IMR-90 (cell line): ENCODE data around the gene LRRC7. TPM values are rescaled to one million over a fixed set of nuclear protein-coding genes. Genes with fewer than 3 reads are reported as not detected.

ENCODE experiments used
- ATAC-seq: fragments of 200-7000 bp; cut with Tn5 transposase; 2 replicates; pipeline ENCODE4 v1.9.1; 2020; ENCODE audit warnings: low read depth, mild to moderate bottlenecking, moderate library complexity
- BruUV-seq: library from RNA; stranded (reverse); fragments of 400-500 nt; replicated peaks from 2 replicates; lab custom pipeline; 2021; lab: Mats Ljungman, UMichigan
- CTCF ChIA-PET: fragments of 300-600 bp; formaldehyde crosslinking; extraction: SDS; loops from one replicate; lab custom pipeline; 2021; ENCODE audit warnings: antibody characterized with exemption; lab: Yijun Ruan, JAX
- POLR2A ChIA-PET: fragments of 300-600 bp; sonication (Branson Sonifier 250); formaldehyde crosslinking; loops from one replicate; lab custom pipeline; 2022; ENCODE audit warnings: antibody characterized with exemption; ENCODE audit not compliant: unreplicated experiment; lab: Charles Lee
- DNase-seq: peaks from one replicate; pipeline ENCODE4 v3.0.0; 2013
- H2AFZ ChIP-seq: replicated peaks from 2 replicates; pipeline ENCODE3; 2013; ENCODE audit warnings: low read length, mild to moderate bottlenecking; ENCODE audit not compliant: poor library complexity
- H2AK5ac ChIP-seq: 2 replicates; pipeline ENCODE4 v1.6.1; 2013; ENCODE audit warnings: low read depth, low read length, inconsistent platforms
- H2AK9ac ChIP-seq: replicated peaks from 2 replicates; pipeline ENCODE3; 2013; ENCODE audit warnings: mild to moderate bottlenecking, low read depth, low read length, moderate library complexity; ENCODE audit not compliant: poor library complexity
- H2BK120ac ChIP-seq: 2 replicates; pipeline ENCODE4 v1.6.1; 2013; ENCODE audit warnings: low read depth, low read length, inconsistent platforms
- H2BK15ac ChIP-seq: 3 replicates; pipeline ENCODE4 v1.6.1; 2013; ENCODE audit warnings: low read depth, low read length, inconsistent platforms
- H2BK20ac ChIP-seq: 2 replicates; pipeline ENCODE4 v1.6.1; 2013; ENCODE audit warnings: low read depth, mild to moderate bottlenecking, inconsistent platforms, low read length, moderate library complexity
- H2BK5ac ChIP-seq: 2 replicates; pipeline ENCODE4 v1.6.1; 2013; ENCODE audit warnings: mild to moderate bottlenecking, low read depth, low read length, inconsistent platforms; ENCODE audit not compliant: poor library complexity, severe bottlenecking
- H3K14ac ChIP-seq: replicated peaks from 2 replicates; pipeline ENCODE4 v1.6.1; 2013; ENCODE audit warnings: low read depth, low read length, inconsistent platforms
- H3K18ac ChIP-seq: 2 replicates; pipeline ENCODE4 v1.6.1; 2013; ENCODE audit warnings: low read depth, low read length, control low read depth
- H3K23ac ChIP-seq: 2 replicates; pipeline ENCODE4 v1.6.1; 2013; ENCODE audit warnings: low read depth, low read length, inconsistent platforms
- H3K27ac ChIP-seq: 2 replicates; pipeline ENCODE4 v1.5.1; 2013; ENCODE audit warnings: mild to moderate bottlenecking, control low read depth, low read length; ENCODE audit not compliant: insufficient read depth
- H3K27me3 ChIP-seq: 2 replicates; pipeline ENCODE4 v1.6.1; 2013; ENCODE audit warnings: low read length; ENCODE audit not compliant: control insufficient read depth, insufficient read depth
- H3K36me3 ChIP-seq: 2 replicates; pipeline ENCODE4 v1.6.1; 2013; ENCODE audit warnings: low read length, mixed read lengths; ENCODE audit not compliant: control insufficient read depth, insufficient read depth
- H3K4ac ChIP-seq: 2 replicates; pipeline ENCODE4 v1.6.1; 2013; ENCODE audit warnings: low read depth, low read length, inconsistent platforms
- H3K4me1 ChIP-seq: 2 replicates; pipeline ENCODE4 v1.6.1; 2013; ENCODE audit warnings: low read length, mixed read lengths; ENCODE audit not compliant: control insufficient read depth, insufficient read depth
- H3K4me2 ChIP-seq: 2 replicates; pipeline ENCODE4 v1.6.1; 2013; ENCODE audit warnings: low read depth, mild to moderate bottlenecking, control low read depth, low read length, moderate library complexity
- H3K4me3 ChIP-seq: 2 replicates; pipeline ENCODE4 v1.5.1; 2013; ENCODE audit warnings: low read depth, mild to moderate bottlenecking, control low read depth, low read length, moderate library complexity; ENCODE audit not compliant: insufficient read depth
- H3K56ac ChIP-seq: 2 replicates; pipeline ENCODE4 v1.6.1; 2013; ENCODE audit warnings: low read length, inconsistent platforms; ENCODE audit not compliant: insufficient read depth; ENCODE audit errors: extremely low read depth
- H3K79me1 ChIP-seq, 2 experiments: 2 replicates each; pipeline ENCODE4 v1.6.1; 2013; ENCODE audit warnings: low read length in 2 of 2, inconsistent platforms in 1 of 2, low read depth in 1 of 2
- H3K9ac ChIP-seq: 2 replicates; pipeline ENCODE4 v1.6.1; 2013; ENCODE audit warnings: low read depth, low read length, control low read depth
- H3K9me1 ChIP-seq: 2 replicates; pipeline ENCODE4 v1.6.1; 2013; ENCODE audit warnings: low read length, inconsistent platforms; ENCODE audit not compliant: insufficient read depth
- H3K9me3 ChIP-seq: 2 replicates; pipeline ENCODE4 v1.6.1; 2013; ENCODE audit warnings: low read length; ENCODE audit not compliant: control insufficient read depth, insufficient read depth
- H4K20me1 ChIP-seq: 2 replicates; pipeline ENCODE4 v1.6.1; 2013; ENCODE audit warnings: low read length, inconsistent platforms; ENCODE audit not compliant: insufficient read depth
- H4K5ac ChIP-seq: 2 replicates; pipeline ENCODE4 v1.6.1; 2013; ENCODE audit warnings: mild to moderate bottlenecking, low read depth, low read length, control low read depth
- H4K8ac ChIP-seq, 2 experiments: 2 replicates each; pipeline ENCODE4 v1.6.1; 2013; ENCODE audit warnings: low read depth in 2 of 2, low read length in 2 of 2, control low read depth in 1 of 2, inconsistent platforms in 1 of 2
- H4K91ac ChIP-seq: 2 replicates; pipeline ENCODE4 v1.6.1; 2013; ENCODE audit warnings: low read depth, low read length, inconsistent platforms; ENCODE audit not compliant: insufficient read depth
- MAZ ChIP-seq: IDR thresholded peaks from 2 replicates; pipeline ENCODE4 v1.6.1; 2012; ENCODE audit warnings: low read depth, mild to moderate bottlenecking, low read length, improper control_type of control experiment, moderate library complexity, borderline replicate concordance
- WGBS, 2 experiments: methylation state at CpG; one replicate each; pipeline versions ENCODE4 v1.1.5 to v1.1.7; 2013; ENCODE audit warnings: missing lambda C conversion rate in 2 of 2; ENCODE audit not compliant: insufficient read length in 1 of 2; ENCODE audit errors: extremely low coverage in 2 of 2; 5-methylcytosine and 5-hydroxymethylcytosine counted together
- dilution Hi-C: fragments of 300-500 bp; cut with HindIII; formaldehyde crosslinking; loops from one replicate; pipeline ENCODE4 v1.14.3; 2018; ENCODE audit warnings: low sequenced_read_pairs; ENCODE audit not compliant: unreplicated experiment
- in situ Hi-C: fragments of 300-500 bp; cut with MboI; formaldehyde crosslinking; loops from 3 replicates; pipeline ENCODE4 v1.14.3; 2019; ENCODE audit warnings: low sequenced_read_pairs, inconsistent platforms, mixed read lengths
- intact Hi-C: fragments of 100-400 bp; cut with micrococcal nuclease; formaldehyde crosslinking; loops from 2 replicates; pipeline ENCODE4 v1.10.0; 2022
- polyA plus RNA-seq, 3 experiments: library from polyadenylated mRNA; depleted of rRNA; stranded (reverse); fragments of >200 nt; gene quantifications; 2 replicates each; pipeline ENCODE4 v1.2.3, GENCODE V29; 2012; ENCODE audit warnings: low replicate concordance in 1 of 3
- total RNA-seq: library from RNA; depleted of rRNA; stranded (reverse); fragments of >200 nt; gene quantifications from 2 replicates; pipeline ENCODE4 v1.2.3, GENCODE V29; 2012
- TF ChIP-seq, protein P1 (sequence below): fragments of 150-350 bp; IDR thresholded peaks from 2 replicates; pipeline ENCODE4 v1.6.1; 2016; ENCODE audit warnings: low read depth, mild to moderate bottlenecking, low read length, moderate library complexity, borderline replicate concordance

LRRC7 gene
- total and polyA plus RNA-seq, 2 of the 4 experiments (the other 2 are of a cell fraction) = under 0.01 to 0.02 TPM

DNA sequence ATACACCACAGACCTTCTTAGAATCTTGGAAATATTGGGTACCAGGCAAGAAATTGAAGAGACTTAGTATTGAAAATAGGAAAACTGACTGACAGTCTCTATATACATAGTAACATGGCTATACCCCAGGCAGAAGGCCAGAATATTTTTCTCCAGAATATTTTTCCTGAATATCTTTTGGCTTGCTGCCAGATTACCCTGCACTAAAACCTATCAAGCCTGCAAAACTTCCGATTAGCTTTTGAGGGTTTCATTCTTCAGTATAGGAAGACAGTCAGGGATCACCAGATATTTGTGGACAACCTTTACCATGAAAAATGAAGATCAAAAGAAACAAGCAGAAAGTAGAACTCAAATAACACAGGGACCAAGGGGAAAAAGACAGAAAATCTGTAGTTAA, 187.9 kb downstream of the LRRC7 start:
- no peak overlapping the region for H3K4me2 ChIP-seq
- H3K27me3 ChIP-seq = no peaks in the 10 kb centered on the region
- WGBS, 2 experiments = no CpG with 5 or more reads among the region's 1 CpG
- no peak overlapping the region for H3K9ac ChIP-seq
- no peak overlapping the region for H2BK120ac ChIP-seq
- no peak overlapping the region for H2AK5ac ChIP-seq
- DNase-seq (no peak), ATAC-seq (no peak)
- no peak overlapping the region for H2BK5ac ChIP-seq
- dilution Hi-C loops = no loop called here
- POLR2A ChIA-PET = no interaction called here
- H2AFZ ChIP-seq = no peak overlapping the region
- no peaks in the 10 kb centered on the region for H3K4me1 ChIP-seq
- no peak overlapping the region for H4K8ac ChIP-seq
- CTCF ChIA-PET = no interaction called here
- H3K4me3 ChIP-seq = no peak overlapping the region
- no peak overlapping the region for H3K4ac ChIP-seq
- H2AK9ac ChIP-seq = no peak overlapping the region
- H3K27ac ChIP-seq = no peak overlapping the region
- H3K36me3 ChIP-seq = no peaks in the 10 kb centered on the region
- H3K14ac ChIP-seq = no peak overlapping the region
- no peak overlapping the region for H3K56ac ChIP-seq
- no TSS peak for BruUV-seq
- in situ Hi-C loops = no loop called here
- H4K20me1 ChIP-seq = no peaks in the 10 kb centered on the region
- no peak overlapping the region for H3K23ac ChIP-seq
- no peak overlapping the region for H4K5ac ChIP-seq
- H3K79me1 ChIP-seq = no peaks in the 10 kb centered on the region
- H3K9me3 ChIP-seq = no peaks in the 10 kb centered on the region
- no peaks in the 10 kb centered on the region for H3K9me1 ChIP-seq
- H4K91ac ChIP-seq = no peak overlapping the region
- no peak overlapping the region for H2BK15ac ChIP-seq
- no peak overlapping the region for H2BK20ac ChIP-seq
- intact Hi-C loops = no loop called here
- no peak overlapping the region for H3K18ac ChIP-seq
- TF ChIP-seq, protein P1, sequence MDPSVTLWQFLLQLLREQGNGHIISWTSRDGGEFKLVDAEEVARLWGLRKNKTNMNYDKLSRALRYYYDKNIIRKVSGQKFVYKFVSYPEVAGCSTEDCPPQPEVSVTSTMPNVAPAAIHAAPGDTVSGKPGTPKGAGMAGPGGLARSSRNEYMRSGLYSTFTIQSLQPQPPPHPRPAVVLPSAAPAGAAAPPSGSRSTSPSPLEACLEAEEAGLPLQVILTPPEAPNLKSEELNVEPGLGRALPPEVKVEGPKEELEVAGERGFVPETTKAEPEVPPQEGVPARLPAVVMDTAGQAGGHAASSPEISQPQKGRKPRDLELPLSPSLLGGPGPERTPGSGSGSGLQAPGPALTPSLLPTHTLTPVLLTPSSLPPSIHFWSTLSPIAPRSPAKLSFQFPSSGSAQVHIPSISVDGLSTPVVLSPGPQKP = no peak
- no peak for TF ChIP-seq MAZ
